Activated CD8-positive, alpha-beta T cell treated with anti-CD3 and anti-CD28 coated beads for 36 hours (primary cell): ENCODE results near the gene EMX2. TPM values are rescaled to one million over a fixed set of nuclear protein-coding genes. Genes with fewer than 3 reads are reported as not detected.

Experiments
- ATAC-seq: fragments of 200-7000 bp; cut with Tn5 transposase; one replicate; pipeline ENCODE4 v1.10.0; 2021; ENCODE audit warnings: mild to moderate bottlenecking, moderate library complexity
- CTCF ChIA-PET: fragments of 350-600 bp; sonication (Branson Sonifier 250); formaldehyde crosslinking; loops from one replicate; lab custom pipeline; 2021; ENCODE audit warnings: antibody characterized with exemption; lab: Charles Lee
- POLR2A ChIA-PET: fragments of 350-600 bp; sonication (Branson Sonifier 250); formaldehyde crosslinking; loops from one replicate; lab custom pipeline; 2021; ENCODE audit warnings: antibody characterized with exemption; lab: Charles Lee
- DNase-seq: peaks from one replicate; pipeline ENCODE4 v3.0.0-alpha.2; 2020
- H3K27ac Mint-ChIP-seq: one replicate; pipeline ENCODE4 v1.8.0; 2021; ENCODE audit warnings: mild to moderate bottlenecking, mixed read lengths
- H3K27me3 Mint-ChIP-seq: one replicate; pipeline ENCODE4 v1.8.0; 2021; ENCODE audit warnings: mixed read lengths
- H3K36me3 Mint-ChIP-seq: one replicate; pipeline ENCODE4 v1.8.0; 2021; ENCODE audit warnings: low read depth, mixed read lengths
- H3K4me1 Mint-ChIP-seq: one replicate; pipeline ENCODE4 v1.8.0; 2021; ENCODE audit warnings: low read depth, mixed read lengths
- H3K4me3 Mint-ChIP-seq: one replicate; pipeline ENCODE4 v1.8.0; 2021; ENCODE audit warnings: mild to moderate bottlenecking, moderate library complexity, mixed read lengths
- H3K9me3 Mint-ChIP-seq: one replicate; pipeline ENCODE4 v1.8.0; 2021; ENCODE audit warnings: mixed read lengths
- intact Hi-C: fragments of 100-400 bp; cut with micrococcal nuclease; formaldehyde crosslinking; loops from one replicate; pipeline ENCODE4 v1.10.0; 2022
- total RNA-seq, 2 experiments: library from RNA; stranded (reverse); gene quantifications; one replicate each; pipeline ENCODE4 v1.2.3, GENCODE V29; 2021
- TF ChIP-seq, protein P1 (sequence below): fragments of 200-600 bp; IDR thresholded peaks from one replicate; pipeline ENCODE4 v1.8.0; 2022; ENCODE audit warnings: antibody characterized with exemption, mild to moderate bottlenecking

Gene EMX2
- total RNA-seq, 2 experiments from 2014 or later = not detected

DNA sequence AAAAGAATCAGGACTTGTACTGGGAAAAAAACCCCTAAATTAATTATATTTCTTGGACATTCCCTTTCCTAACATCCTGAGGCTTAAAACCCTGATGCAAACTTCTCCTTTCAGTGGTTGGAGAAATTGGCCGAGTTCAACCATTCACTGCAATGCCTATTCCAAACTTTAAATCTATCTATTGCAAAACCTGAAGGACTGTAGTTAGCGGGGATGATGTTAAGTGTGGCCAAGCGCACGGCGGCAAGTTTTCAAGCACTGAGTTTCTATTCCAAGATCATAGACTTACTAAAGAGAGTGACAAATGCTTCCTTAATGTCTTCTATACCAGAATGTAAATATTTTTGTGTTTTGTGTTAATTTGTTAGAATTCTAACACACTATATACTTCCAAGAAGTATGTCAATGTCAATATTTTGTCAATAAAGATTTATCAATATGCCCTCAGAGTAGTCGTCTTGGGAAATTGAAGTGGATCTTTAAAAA, 6.6 kb downstream of the EMX2 start:
- Mint-ChIP-seq H3K36me3 (peaks cover 1% of the 10 kb centered on the region), H3K9me3 (no peaks in the 10 kb centered on the region), H3K27me3 (peaks cover 78% of the 10 kb centered on the region), H3K4me1 (peaks cover 13% of the 10 kb centered on the region), H3K27ac (no peak overlapping the region), H3K4me3 (no peak overlapping the region)
- CTCF ChIA-PET = no interaction called here
- no peak for ATAC-seq
- DNase-seq = no peak
- TF ChIP-seq, protein P1, sequence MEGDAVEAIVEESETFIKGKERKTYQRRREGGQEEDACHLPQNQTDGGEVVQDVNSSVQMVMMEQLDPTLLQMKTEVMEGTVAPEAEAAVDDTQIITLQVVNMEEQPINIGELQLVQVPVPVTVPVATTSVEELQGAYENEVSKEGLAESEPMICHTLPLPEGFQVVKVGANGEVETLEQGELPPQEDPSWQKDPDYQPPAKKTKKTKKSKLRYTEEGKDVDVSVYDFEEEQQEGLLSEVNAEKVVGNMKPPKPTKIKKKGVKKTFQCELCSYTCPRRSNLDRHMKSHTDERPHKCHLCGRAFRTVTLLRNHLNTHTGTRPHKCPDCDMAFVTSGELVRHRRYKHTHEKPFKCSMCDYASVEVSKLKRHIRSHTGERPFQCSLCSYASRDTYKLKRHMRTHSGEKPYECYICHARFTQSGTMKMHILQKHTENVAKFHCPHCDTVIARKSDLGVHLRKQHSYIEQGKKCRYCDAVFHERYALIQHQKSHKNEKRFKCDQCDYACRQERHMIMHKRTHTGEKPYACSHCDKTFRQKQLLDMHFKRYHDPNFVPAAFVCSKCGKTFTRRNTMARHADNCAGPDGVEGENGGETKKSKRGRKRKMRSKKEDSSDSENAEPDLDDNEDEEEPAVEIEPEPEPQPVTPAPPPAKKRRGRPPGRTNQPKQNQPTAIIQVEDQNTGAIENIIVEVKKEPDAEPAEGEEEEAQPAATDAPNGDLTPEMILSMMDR = no peak
- POLR2A ChIA-PET = no interaction called here
- intact Hi-C loops = loop anchor here (10.0 kb wide), 1 partner anchor 384 kb away; no protein-coding TSS in a partner anchor

DNA sequence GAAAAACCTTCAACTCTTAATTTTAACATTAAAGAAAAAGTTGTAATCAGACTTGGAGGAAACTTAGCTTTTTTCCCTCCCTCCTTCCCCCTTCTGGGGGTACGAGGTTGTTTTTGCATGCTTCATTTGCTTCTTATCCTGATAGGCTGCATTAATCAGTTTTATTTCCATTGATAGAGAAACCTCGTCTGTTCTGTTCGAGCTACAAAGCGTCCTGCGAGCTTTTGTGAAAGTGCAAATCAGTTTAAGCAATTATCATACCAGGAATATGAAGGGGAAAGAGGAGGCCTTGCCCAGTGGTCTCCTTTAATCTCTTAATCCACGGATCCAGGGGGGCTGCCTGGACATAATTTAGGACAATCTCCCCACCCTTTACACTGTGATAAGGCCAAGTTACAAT, 7.5 kb downstream of the EMX2 start:
- H3K27ac Mint-ChIP-seq = no peak overlapping the region
- ATAC-seq (no peak), DNase-seq (no peak)
- POLR2A ChIA-PET = no interaction called here
- H3K4me1 Mint-ChIP-seq = peaks cover 8% of the 10 kb centered on the region
- no peak overlapping the region for H3K4me3 Mint-ChIP-seq
- no peaks in the 10 kb centered on the region for H3K9me3 Mint-ChIP-seq
- CTCF ChIA-PET = no interaction called here
- peaks cover 81% of the 10 kb centered on the region for H3K27me3 Mint-ChIP-seq
- intact Hi-C loops = loop anchor here (2.0 kb wide), 1 partner anchor 19 kb away; no protein-coding TSS in a partner anchor
- TF ChIP-seq, protein P1 = no peak
- peaks cover 1% of the 10 kb centered on the region for H3K36me3 Mint-ChIP-seq

DNA sequence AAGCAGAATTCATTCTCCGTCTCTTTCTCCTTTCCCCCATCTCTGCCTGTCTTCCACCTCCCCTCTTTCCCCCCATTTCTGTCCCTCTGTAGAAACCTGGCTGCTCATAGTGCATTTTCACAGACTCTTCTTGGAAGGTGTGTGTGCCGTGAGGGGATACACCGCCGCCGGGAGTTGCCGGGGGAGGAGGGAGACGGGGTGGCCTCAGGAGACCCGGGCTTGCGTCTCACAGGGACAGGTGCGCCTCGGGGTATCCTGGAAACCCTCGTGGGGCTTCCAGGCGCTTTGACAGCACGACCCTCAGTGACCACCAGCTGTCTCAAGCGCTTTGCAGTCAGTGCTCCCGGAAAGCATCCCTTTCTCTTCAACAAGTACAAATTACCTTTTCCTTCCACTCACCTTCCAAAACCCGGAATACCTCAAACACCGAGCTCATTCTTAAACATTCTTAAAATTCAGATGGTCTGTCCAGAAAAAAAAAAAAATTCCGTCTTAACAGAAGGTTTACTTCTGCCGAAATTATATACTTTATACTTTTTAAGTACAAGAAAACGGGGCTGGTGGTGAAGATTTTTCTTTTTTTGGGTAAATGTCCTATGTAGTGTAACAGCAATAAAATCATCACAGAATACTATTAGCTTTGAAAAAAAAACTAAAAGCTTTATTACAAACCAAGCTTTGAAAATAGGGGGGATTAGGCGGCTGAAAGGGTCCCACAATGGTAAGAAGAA, 8.2 kb downstream of the EMX2 start:
- DNase-seq (no peak), ATAC-seq (no peak)
- H3K27ac Mint-ChIP-seq = no peak overlapping the region
- peaks cover 82% of the 10 kb centered on the region for H3K27me3 Mint-ChIP-seq
- intact Hi-C loops = loop anchor here (2.0 kb wide), 1 partner anchor 20 kb away; no protein-coding TSS in a partner anchor
- no peak overlapping the region for H3K4me3 Mint-ChIP-seq
- H3K9me3 Mint-ChIP-seq = no peaks in the 10 kb centered on the region
- CTCF ChIA-PET = interaction anchor here (0.9 kb wide), 1 partner anchor 384 kb away, joined by 3 read pairs; no protein-coding TSS in a partner anchor
- TF ChIP-seq, protein P1 = no peak
- peaks cover 1% of the 10 kb centered on the region for H3K36me3 Mint-ChIP-seq
- H3K4me1 Mint-ChIP-seq = peaks cover 8% of the 10 kb centered on the region
- POLR2A ChIA-PET = no interaction called here

DNA sequence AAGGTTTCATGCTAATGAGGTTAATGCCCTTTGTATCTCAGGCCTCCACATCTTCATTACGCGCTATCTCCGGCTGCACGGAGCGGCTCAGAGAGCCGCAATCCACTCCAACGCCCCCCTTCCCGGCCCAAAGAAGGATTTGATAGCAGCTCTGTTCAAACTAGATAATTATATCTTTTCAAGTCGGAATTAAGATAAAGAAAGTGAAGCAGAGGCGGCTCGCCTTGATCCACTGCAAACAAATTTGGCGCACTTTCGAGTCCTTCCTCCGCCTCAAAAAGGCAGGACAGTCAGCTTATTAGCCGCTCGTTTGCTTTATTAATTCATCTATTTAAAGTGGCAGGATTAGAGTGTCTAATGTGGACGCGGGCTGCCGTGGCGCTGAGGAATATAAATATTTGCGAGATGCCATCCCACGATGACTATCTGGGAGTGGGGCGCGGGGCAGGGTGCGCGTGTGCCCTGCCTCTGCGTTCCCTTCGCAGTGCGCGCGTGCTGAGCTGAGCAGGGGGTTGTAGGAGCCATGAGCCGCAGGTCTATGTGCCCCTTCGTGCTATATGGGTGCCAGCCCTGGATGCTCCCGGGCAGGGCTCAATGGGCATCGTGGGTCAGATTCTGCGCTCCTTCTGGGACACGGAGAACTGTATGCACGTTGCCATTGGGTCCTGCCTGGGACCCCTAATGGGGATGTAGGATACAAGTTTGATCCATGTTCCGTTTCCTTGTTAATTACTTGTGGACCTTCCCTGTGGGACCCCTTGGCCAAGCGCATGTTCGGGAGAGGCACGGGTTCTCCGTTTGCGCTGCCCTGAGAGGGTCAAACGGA, 9.0 kb downstream of the EMX2 start:
- Mint-ChIP-seq H3K36me3 (peaks cover 1% of the 10 kb centered on the region), H3K9me3 (no peaks in the 10 kb centered on the region), H3K27ac (no peak overlapping the region), H3K27me3 (peaks cover 80% of the 10 kb centered on the region), H3K4me3 (no peak overlapping the region), H3K4me1 (peaks cover 4% of the 10 kb centered on the region)
- no peak for DNase-seq
- TF ChIP-seq, protein P1 = no peak
- ChIA-PET CTCF (interaction anchor here (0.9 kb wide), 1 partner anchor 385 kb away, joined by 3 read pairs; no protein-coding TSS in a partner anchor), POLR2A (no interaction called here)
- intact Hi-C loops = loop anchor here (2.0 kb wide), 2 partner anchors 15 to 21 kb away; no protein-coding TSS in a partner anchor
- ATAC-seq = no peak
